ENCODE data around the gene SLC25A48.
A peak's percentile ranks its signal among the peaks of the same experiment; 100 is the strongest.

SLC25A48 gene

GRCh38 chr5:135861641-135862040 is 27.2 kb downstream of the SLC25A48 start:
- no peak for DNase-seq

- no peak for DNase-seq
These were observed 27.6 kb downstream of the SLC25A48 start for GRCh38 chr5:135862086-135862485.

GRCh38 chr5:135862744-135863143 is 28.3 kb downstream of the SLC25A48 start:
- no peak for DNase-seq

GRCh38 chr5:135864503-135865435 is 30.3 kb downstream of the SLC25A48 start:
- no peak for DNase-seq

- DNase-seq: no peak
These were observed 31.6 kb downstream of the SLC25A48 start for GRCh38 chr5:135866016-135866415.

- no peak for DNase-seq
These were observed 33.1 kb downstream of the SLC25A48 start for GRCh38 chr5:135867599-135867998.

- DNase-seq: no peak
These were observed 34.2 kb downstream of the SLC25A48 start for GRCh38 chr5:135868681-135869080.

GRCh38 chr5:135869276-135869675 is 34.8 kb downstream of the SLC25A48 start:
- DNase-seq: no peak

GRCh38 chr5:135869935-135870334 is 35.5 kb downstream of the SLC25A48 start:
- DNase-seq: no peak

- DNase-seq: no peak
These were observed 36.9 kb downstream of the SLC25A48 start for GRCh38 chr5:135871268-135871915.

- no peak for DNase-seq
These were observed 39.4 kb downstream of the SLC25A48 start for GRCh38 chr5:135873831-135874230.

- DNase-seq: no peak
These were observed 40.0 kb downstream of the SLC25A48 start for GRCh38 chr5:135874461-135874860.

- DNase-seq: no peak
These were observed 41.1 kb downstream of the SLC25A48 start for GRCh38 chr5:135875567-135875966.

- no peak for DNase-seq
These were observed 41.7 kb downstream of the SLC25A48 start for GRCh38 chr5:135876146-135876545.

- no peak for DNase-seq
These were observed 43.2 kb downstream of the SLC25A48 start for GRCh38 chr5:135877570-135878155.

GRCh38 chr5:135878156-135878620 is 43.7 kb downstream of the SLC25A48 start:
- DNase-seq: no peak

- no peak for DNase-seq
These were observed 45.1 kb downstream of the SLC25A48 start for GRCh38 chr5:135879591-135879990.

- DNase-seq: no peak
These were observed 45.8 kb downstream of the SLC25A48 start for GRCh38 chr5:135880278-135880677.

GRCh38 chr5:135880801-135881200 is 46.3 kb downstream of the SLC25A48 start:
- DNase-seq: no peak

- peak in 1 of 2 experiments; percentile 11 for DNase-seq
These were observed 46.8 kb downstream of the SLC25A48 start for GRCh38 chr5:135881244-135881643.

GRCh38 chr5:135881819-135882218 is 47.4 kb downstream of the SLC25A48 start:
- DNase-seq: no peak

GRCh38 chr5:135883026-135883425 is 48.6 kb downstream of the SLC25A48 start:
- no peak for DNase-seq

- DNase-seq: no peak
These were observed 49.0 kb downstream of the SLC25A48 start for GRCh38 chr5:135883441-135883840.

- no peak for DNase-seq
These were observed 50.6 kb downstream of the SLC25A48 start for GRCh38 chr5:135885031-135885430.

All from NCI-H446 (cell line).